Nephron (organoid): Measurements from ENCODE around the gene RPTOR.

Experiments used
- H3K27ac Mint-ChIP-seq, 3 experiments: 2 replicates each; pipeline ENCODE4 v1.8.0; 2020; ENCODE audit warnings: mixed read lengths in 3 of 3, mild to moderate bottlenecking in 2 of 3, moderate library complexity in 1 of 3
- H3K27me3 Mint-ChIP-seq: 2 replicates; pipeline ENCODE4 v1.8.0; 2021; ENCODE audit warnings: low read depth, mild to moderate bottlenecking, moderate library complexity, mixed read lengths
- H3K36me3 Mint-ChIP-seq: 2 replicates; pipeline ENCODE4 v1.8.0; 2020; ENCODE audit warnings: low read depth, mixed read lengths
- H3K4me1 Mint-ChIP-seq: 2 replicates; pipeline ENCODE4 v1.8.0; 2020; ENCODE audit warnings: mixed read lengths
- H3K4me3 Mint-ChIP-seq, 3 experiments: 2 replicates each; pipeline ENCODE4 v1.8.0; 2020; ENCODE audit warnings: mild to moderate bottlenecking in 3 of 3, mixed read lengths in 3 of 3, moderate library complexity in 2 of 3
- H3K9me3 Mint-ChIP-seq: 2 replicates; pipeline ENCODE4 v1.8.0; 2020; ENCODE audit warnings: mixed read lengths
- TF ChIP-seq, protein P1 (sequence below), 3 experiments: fragments of 200-600 bp; sonication (generic); IDR thresholded peaks; one replicate each; pipeline ENCODE4 v1.5.0; 2021; ENCODE audit warnings: antibody characterized with exemption in 3 of 3; ENCODE audit not compliant: unreplicated experiment in 3 of 3

The RPTOR gene

DNA sequence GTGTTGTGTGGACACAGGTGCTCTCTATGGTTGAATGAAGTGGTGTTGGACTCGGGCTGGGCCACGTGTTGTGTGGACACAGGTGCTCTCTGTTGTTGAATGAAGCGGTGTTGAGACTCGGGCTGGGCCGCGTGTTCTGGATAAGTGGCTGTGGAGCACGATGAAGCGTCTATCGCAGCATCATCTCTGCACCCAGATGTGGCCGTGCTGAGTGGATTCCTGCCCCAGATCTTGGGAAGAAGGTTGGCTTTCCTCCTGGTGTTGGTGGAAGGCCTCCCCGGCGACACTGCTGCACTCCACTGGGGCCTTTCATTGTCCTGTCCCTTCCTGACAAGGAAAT is 69.1 kb downstream of the RPTOR start:
- no peaks in the 10 kb centered on the region for H3K36me3 Mint-ChIP-seq
- peaks cover 15% of the 10 kb centered on the region for H3K4me1 Mint-ChIP-seq
- H3K4me3 Mint-ChIP-seq: no peak overlapping the region
- no peaks in the 10 kb centered on the region for H3K27me3 Mint-ChIP-seq
- H3K9me3 Mint-ChIP-seq: no peaks in the 10 kb centered on the region
- TF ChIP-seq, protein P1, sequence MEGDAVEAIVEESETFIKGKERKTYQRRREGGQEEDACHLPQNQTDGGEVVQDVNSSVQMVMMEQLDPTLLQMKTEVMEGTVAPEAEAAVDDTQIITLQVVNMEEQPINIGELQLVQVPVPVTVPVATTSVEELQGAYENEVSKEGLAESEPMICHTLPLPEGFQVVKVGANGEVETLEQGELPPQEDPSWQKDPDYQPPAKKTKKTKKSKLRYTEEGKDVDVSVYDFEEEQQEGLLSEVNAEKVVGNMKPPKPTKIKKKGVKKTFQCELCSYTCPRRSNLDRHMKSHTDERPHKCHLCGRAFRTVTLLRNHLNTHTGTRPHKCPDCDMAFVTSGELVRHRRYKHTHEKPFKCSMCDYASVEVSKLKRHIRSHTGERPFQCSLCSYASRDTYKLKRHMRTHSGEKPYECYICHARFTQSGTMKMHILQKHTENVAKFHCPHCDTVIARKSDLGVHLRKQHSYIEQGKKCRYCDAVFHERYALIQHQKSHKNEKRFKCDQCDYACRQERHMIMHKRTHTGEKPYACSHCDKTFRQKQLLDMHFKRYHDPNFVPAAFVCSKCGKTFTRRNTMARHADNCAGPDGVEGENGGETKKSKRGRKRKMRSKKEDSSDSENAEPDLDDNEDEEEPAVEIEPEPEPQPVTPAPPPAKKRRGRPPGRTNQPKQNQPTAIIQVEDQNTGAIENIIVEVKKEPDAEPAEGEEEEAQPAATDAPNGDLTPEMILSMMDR (IDR thresholded peaks at IDR 0.05; ENCODE audit: unreplicated experiment in 3 of 3): no peak
- no peak overlapping the region for H3K27ac Mint-ChIP-seq

DNA sequence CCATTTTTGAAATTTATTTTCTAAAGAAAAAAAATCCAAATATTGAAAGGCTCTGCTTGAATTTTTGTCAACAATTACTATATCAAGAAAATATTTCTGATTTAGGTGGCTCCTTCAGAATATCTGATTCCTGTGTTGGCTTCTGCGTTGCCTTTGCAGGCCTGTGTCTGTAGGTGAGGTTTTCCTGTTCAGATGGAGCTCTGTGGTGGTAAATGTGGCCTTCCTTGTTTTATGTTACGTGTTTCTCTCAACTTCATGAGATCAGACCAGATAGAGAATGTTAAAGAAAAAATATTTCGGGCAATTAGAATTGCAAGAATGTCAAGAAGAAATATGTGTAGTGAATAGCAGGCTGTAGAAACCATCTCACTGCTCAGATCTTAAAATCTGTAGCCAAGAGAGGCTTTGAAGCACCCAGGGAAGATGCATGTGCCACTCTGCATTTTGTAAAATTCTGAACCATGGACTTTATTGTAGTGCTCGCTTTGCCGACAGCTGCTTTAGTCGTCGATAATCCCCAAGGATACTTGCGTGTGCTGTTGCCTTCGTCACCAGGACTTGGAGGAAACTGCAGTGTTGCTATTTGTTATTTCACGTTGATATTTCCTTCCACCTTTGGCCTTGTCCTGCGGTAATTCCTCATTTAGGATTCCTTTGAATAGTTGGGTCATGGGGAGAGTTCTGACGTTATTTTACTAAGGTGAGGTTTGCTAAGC is 69.9 kb downstream of the RPTOR start:
- TF ChIP-seq, protein P1 (IDR thresholded peaks at IDR 0.05; ENCODE audit: unreplicated experiment in 3 of 3): no peak

DNA sequence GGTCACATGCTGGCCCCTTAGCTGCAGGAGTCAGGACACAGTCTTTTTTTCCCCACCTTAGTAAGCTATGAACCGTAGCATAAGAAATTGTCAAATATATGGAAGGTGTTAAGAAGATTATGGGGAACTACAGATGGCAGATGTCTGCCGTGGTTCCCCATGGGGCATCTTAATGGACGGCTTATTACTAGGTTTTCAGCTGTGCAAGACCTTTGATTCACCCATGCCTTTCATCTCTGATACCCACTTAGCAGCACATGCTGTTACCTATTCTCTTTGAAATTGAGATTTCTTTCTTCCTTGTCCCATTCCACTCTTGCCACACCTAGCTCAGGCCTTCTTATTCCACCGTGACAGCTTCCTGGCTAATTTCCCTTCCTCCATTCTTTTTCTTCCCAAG is 70.7 kb downstream of the RPTOR start:
- Mint-ChIP-seq H3K27ac (no peak overlapping the region), H3K36me3 (peaks cover 4% of the 10 kb centered on the region), H3K9me3 (no peaks in the 10 kb centered on the region), H3K27me3 (no peaks in the 10 kb centered on the region), H3K4me1 (peaks cover 15% of the 10 kb centered on the region), H3K4me3 (no peak overlapping the region)
- TF ChIP-seq, protein P1 (IDR thresholded peaks at IDR 0.05; ENCODE audit: unreplicated experiment in 3 of 3): no peak

More for the DNA sequence above, 69.9 kb downstream of the RPTOR start:
- no peaks in the 10 kb centered on the region for H3K9me3 Mint-ChIP-seq
- no peaks in the 10 kb centered on the region for H3K27me3 Mint-ChIP-seq
- no peak overlapping the region for H3K4me3 Mint-ChIP-seq
- H3K36me3 Mint-ChIP-seq: peaks cover under 1% of the 10 kb centered on the region
- H3K4me1 Mint-ChIP-seq: peaks cover 15% of the 10 kb centered on the region
- H3K27ac Mint-ChIP-seq: no peak overlapping the region

DNA sequence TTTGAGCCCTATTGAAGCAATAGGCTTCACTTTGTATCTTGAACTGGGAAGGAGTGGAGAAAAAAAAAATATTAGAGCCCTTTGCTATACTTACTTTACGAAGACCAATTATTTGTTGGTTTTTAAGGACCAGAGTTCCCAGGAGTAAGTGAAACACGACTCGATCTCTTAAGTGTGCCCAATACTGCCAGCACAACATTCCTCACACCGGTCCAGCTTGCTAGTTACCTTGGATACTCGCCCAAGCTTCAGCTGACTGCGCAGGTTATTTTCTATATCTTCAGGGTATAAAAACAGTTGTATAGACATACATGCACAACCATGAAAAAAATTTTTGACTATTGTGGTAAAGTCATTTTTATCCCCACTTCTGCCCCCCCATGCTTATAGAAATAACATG is 72.1 kb downstream of the RPTOR start:
- TF ChIP-seq, protein P1 (IDR thresholded peaks at IDR 0.05; ENCODE audit: unreplicated experiment in 3 of 3): no peak
- Mint-ChIP-seq H3K27me3 (no peaks in the 10 kb centered on the region), H3K4me1 (peaks cover 18% of the 10 kb centered on the region), H3K9me3 (no peaks in the 10 kb centered on the region), H3K4me3 (no peak overlapping the region), H3K36me3 (peaks cover 4% of the 10 kb centered on the region), H3K27ac (no peak overlapping the region)

DNA sequence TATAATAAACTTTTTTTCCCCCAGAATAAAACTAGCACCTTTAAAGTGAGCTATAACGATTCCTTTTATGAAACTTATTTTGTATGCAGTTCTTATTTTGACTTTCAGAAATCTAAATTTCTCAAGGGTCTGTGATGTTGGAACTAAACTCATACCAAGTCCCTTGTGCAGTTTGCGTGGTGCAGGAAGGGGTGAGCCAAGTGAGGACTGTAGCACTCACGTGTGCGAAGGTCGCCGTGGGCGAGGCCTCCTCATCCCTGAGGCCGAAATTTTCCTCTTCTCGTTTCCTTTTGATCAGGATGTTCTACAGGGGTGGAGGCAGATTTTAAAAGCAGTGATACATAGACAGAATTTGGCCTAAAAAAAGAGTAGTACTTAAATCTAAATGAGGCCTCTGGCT is 73.7 kb downstream of the RPTOR start:
- Mint-ChIP-seq H3K4me3 (no peak overlapping the region), H3K9me3 (no peaks in the 10 kb centered on the region), H3K36me3 (peaks cover 4% of the 10 kb centered on the region), H3K27ac (no peak overlapping the region), H3K4me1 (peaks cover 22% of the 10 kb centered on the region), H3K27me3 (no peaks in the 10 kb centered on the region)
- TF ChIP-seq, protein P1 (IDR thresholded peaks at IDR 0.05; ENCODE audit: unreplicated experiment in 3 of 3): no peak

DNA sequence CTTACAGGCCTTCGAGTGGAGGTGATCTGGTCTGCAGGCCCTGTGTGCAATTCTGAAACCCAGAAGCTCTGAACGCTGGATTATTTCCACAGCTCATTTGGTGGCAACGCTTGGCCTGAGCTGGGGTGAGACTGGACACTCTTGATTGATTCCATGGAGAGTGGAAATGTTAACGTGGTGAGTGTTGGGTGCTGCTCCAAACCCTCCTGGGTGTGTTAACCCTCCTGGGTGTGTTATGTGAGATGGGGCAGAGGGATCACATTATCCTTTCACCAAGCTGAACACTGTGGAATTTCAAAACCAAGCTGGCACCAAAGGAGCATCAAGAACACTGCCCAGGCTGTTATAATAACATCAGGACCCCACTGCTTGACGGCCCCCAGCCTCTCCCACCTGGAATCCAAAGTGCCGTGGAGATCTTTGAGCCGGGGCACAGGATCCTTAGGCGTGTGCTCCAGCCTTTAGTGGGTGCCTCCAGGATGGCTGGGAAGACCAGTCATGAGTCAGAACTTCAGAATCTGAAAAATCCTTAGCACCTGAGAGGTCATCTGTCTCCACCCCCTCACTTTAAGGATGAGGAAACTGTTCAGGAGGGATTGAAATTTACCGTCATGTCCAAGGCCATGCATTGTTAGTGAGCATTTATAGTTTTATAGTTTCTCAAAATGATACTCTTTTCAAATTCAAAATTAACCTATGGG is 75.0 kb downstream of the RPTOR start:
- no peaks in the 10 kb centered on the region for H3K27me3 Mint-ChIP-seq
- TF ChIP-seq, protein P1 (IDR thresholded peaks at IDR 0.05; ENCODE audit: unreplicated experiment in 3 of 3): no peak
- H3K4me3 Mint-ChIP-seq: no peak overlapping the region
- H3K27ac Mint-ChIP-seq: no peak overlapping the region
- peaks cover 18% of the 10 kb centered on the region for H3K4me1 Mint-ChIP-seq
- H3K36me3 Mint-ChIP-seq: peaks cover 5% of the 10 kb centered on the region
- no peaks in the 10 kb centered on the region for H3K9me3 Mint-ChIP-seq
